ENCODE data around the gene RNF115.

- TF ChIP-seq POLR2A (IDR thresholded peaks at IDR 0.05) (no peak), EP300 (IDR thresholded peaks at IDR 0.05) (no peak)
- TF ChIP-seq, protein P1, sequence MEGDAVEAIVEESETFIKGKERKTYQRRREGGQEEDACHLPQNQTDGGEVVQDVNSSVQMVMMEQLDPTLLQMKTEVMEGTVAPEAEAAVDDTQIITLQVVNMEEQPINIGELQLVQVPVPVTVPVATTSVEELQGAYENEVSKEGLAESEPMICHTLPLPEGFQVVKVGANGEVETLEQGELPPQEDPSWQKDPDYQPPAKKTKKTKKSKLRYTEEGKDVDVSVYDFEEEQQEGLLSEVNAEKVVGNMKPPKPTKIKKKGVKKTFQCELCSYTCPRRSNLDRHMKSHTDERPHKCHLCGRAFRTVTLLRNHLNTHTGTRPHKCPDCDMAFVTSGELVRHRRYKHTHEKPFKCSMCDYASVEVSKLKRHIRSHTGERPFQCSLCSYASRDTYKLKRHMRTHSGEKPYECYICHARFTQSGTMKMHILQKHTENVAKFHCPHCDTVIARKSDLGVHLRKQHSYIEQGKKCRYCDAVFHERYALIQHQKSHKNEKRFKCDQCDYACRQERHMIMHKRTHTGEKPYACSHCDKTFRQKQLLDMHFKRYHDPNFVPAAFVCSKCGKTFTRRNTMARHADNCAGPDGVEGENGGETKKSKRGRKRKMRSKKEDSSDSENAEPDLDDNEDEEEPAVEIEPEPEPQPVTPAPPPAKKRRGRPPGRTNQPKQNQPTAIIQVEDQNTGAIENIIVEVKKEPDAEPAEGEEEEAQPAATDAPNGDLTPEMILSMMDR (IDR thresholded peaks at IDR 0.05) = no peak
Measured at GRCh38 chr1:145806408-145806807, 17.5 kb downstream of the RNF115 start.

Data from tibial nerve (tissue), 4 donors.